Measurements from ENCODE around the gene OAS3. TPM values are rescaled to one million over a fixed set of nuclear protein-coding genes. Genes with fewer than 3 reads are reported as not detected.

OAS3 gene
- total RNA-seq, 1 experiment from 2014 or later = 1.2 TPM

DNA sequence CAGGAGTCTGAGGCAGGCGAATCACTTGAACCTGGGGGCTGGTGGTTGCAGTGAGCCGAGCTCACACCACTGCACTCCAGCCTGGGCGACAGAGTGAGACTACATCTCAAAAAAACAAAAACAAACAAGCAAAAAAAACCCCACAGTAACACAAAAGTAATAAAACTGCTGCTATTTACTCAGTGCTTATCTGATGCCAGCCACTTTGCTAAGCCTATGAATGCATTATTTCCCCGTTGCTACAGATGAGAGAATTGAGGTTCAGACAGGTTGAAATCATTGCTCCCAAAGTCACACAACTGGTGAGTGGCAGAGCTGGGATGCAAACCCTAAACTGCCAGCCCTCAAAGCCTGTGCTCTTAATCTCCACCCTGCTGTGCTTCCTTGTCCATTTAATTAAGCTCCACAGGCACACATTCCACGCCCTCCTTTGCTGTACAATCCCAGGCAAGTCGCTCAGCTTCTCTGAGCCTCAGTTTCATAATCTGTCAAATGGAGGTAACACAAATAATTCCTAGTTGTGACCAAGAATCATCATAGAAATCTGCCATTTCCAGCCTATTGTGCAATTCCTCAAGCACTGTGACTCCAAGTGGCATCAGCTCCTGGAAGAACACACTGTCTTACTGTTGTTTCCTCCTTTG is 5.7 kb upstream of the OAS3 start:
- no peak overlapping the region for H3K4me3 Mint-ChIP-seq
- ChIA-PET CTCF (interaction anchor here (1.0 to 1.4 kb wide), 3 partner anchors 32 to 155 kb away, joined by 3 to 7 read pairs (median 4); no protein-coding TSS in a partner anchor), POLR2A (no interaction called here)
- DNase-seq (ENCODE audit: low spot score) (no peak), ATAC-seq (peak; percentile 86)
- peaks cover 9% of the 10 kb centered on the region for H3K4me1 Mint-ChIP-seq
- H3K9me3 Mint-ChIP-seq = peaks cover 10% of the 10 kb centered on the region
- H3K27ac Mint-ChIP-seq = no peak overlapping the region
- TF ChIP-seq, protein P1, sequence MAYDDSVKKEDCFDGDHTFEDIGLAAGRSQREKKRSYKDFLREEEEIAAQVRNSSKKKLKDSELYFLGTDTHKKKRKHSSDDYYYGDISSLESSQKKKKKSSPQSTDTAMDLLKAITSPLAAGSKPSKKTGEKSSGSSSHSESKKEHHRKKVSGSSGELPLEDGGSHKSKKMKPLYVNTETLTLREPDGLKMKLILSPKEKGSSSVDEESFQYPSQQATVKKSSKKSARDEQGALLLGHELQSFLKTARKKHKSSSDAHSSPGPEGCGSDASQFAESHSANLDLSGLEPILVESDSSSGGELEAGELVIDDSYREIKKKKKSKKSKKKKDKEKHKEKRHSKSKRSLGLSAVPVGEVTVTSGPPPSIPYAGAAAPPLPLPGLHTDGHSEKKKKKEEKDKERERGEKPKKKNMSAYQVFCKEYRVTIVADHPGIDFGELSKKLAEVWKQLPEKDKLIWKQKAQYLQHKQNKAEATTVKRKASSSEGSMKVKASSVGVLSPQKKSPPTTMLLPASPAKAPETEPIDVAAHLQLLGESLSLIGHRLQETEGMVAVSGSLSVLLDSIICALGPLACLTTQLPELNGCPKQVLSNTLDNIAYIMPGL (CRISPR knock-in tag; IDR thresholded peaks at IDR 0.05) = no peak
- peak; percentile 93 for TF ChIP-seq GTF2I (CRISPR knock-in tag; conservative IDR thresholded peaks at IDR 0.05)
- H3K27me3 Mint-ChIP-seq (ENCODE audit: low read depth) = peaks cover 9% of the 10 kb centered on the region
- H3K36me3 Mint-ChIP-seq = peaks cover 3% of the 10 kb centered on the region

DNA sequence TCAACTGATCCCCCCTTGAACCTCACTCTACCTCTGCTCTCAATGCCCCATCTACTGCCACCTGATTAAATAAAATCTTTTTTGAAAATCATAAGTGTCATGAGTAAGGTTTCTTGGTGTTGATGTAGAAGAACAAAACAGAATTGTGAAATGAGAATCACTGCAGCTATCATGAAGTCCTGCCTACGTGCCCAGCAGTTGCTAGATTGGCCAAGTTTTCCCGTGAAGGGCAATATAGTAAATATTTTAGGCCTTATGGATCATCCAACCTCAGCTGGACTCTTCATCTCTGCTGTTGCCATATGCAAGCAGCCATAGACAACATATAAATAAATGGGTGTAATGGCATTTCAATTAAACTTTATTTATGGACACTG is 5.2 kb upstream of the OAS3 start:
- H3K36me3 Mint-ChIP-seq = no peaks in the 10 kb centered on the region
- ATAC-seq (no peak), DNase-seq (ENCODE audit: low spot score) (no peak)
- peaks cover 13% of the 10 kb centered on the region for H3K4me1 Mint-ChIP-seq
- no peak overlapping the region for H3K4me3 Mint-ChIP-seq
- peaks cover 9% of the 10 kb centered on the region for H3K27me3 Mint-ChIP-seq (ENCODE audit: low read depth)
- POLR2A ChIA-PET = no interaction called here
- TF ChIP-seq GTF2I (CRISPR knock-in tag; conservative IDR thresholded peaks at IDR 0.05) = no peak
- no peak for TF ChIP-seq JAZF1 (CRISPR knock-in tag; IDR thresholded peaks at IDR 0.05)
- TF ChIP-seq NFATC4 (CRISPR knock-in tag; IDR thresholded peaks at IDR 0.05) = no peak
- no peak for TF ChIP-seq NR3C1 (CRISPR knock-in tag; conservative IDR thresholded peaks at IDR 0.05; ENCODE audit: low read depth)
- no peak for TF ChIP-seq SOX15 (CRISPR knock-in tag; IDR thresholded peaks at IDR 0.05)
- TF ChIP-seq, protein P2, sequence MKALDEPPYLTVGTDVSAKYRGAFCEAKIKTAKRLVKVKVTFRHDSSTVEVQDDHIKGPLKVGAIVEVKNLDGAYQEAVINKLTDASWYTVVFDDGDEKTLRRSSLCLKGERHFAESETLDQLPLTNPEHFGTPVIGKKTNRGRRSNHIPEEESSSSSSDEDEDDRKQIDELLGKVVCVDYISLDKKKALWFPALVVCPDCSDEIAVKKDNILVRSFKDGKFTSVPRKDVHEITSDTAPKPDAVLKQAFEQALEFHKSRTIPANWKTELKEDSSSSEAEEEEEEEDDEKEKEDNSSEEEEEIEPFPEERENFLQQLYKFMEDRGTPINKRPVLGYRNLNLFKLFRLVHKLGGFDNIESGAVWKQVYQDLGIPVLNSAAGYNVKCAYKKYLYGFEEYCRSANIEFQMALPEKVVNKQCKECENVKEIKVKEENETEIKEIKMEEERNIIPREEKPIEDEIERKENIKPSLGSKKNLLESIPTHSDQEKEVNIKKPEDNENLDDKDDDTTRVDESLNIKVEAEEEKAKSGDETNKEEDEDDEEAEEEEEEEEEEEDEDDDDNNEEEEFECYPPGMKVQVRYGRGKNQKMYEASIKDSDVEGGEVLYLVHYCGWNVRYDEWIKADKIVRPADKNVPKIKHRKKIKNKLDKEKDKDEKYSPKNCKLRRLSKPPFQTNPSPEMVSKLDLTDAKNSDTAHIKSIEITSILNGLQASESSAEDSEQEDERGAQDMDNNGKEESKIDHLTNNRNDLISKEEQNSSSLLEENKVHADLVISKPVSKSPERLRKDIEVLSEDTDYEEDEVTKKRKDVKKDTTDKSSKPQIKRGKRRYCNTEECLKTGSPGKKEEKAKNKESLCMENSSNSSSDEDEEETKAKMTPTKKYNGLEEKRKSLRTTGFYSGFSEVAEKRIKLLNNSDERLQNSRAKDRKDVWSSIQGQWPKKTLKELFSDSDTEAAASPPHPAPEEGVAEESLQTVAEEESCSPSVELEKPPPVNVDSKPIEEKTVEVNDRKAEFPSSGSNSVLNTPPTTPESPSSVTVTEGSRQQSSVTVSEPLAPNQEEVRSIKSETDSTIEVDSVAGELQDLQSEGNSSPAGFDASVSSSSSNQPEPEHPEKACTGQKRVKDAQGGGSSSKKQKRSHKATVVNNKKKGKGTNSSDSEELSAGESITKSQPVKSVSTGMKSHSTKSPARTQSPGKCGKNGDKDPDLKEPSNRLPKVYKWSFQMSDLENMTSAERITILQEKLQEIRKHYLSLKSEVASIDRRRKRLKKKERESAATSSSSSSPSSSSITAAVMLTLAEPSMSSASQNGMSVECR (CRISPR knock-in tag; IDR thresholded peaks at IDR 0.05; ENCODE audit: borderline replicate concordance) = no peak
- no peak for TF ChIP-seq ZNF263 (CRISPR knock-in tag; IDR thresholded peaks at IDR 0.05; ENCODE audit: low read depth)
- no peak for TF ChIP-seq ZNF671 (CRISPR knock-in tag; IDR thresholded peaks at IDR 0.05)
- TF ChIP-seq, protein P3, sequence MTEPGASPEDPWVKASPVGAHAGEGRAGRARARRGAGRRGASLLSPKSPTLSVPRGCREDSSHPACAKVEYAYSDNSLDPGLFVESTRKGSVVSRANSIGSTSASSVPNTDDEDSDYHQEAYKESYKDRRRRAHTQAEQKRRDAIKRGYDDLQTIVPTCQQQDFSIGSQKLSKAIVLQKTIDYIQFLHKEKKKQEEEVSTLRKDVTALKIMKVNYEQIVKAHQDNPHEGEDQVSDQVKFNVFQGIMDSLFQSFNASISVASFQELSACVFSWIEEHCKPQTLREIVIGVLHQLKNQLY (CRISPR knock-in tag; IDR thresholded peaks at IDR 0.05) = no peak
- TF ChIP-seq NR2C2 (CRISPR knock-in tag; IDR thresholded peaks at IDR 0.05) = no peak
- TF ChIP-seq ETV6 (CRISPR knock-in tag; IDR thresholded peaks at IDR 0.05) = no peak
- no peak for TF ChIP-seq SMAD4 (CRISPR knock-in tag; IDR thresholded peaks at IDR 0.05)
- TF ChIP-seq, protein P4, sequence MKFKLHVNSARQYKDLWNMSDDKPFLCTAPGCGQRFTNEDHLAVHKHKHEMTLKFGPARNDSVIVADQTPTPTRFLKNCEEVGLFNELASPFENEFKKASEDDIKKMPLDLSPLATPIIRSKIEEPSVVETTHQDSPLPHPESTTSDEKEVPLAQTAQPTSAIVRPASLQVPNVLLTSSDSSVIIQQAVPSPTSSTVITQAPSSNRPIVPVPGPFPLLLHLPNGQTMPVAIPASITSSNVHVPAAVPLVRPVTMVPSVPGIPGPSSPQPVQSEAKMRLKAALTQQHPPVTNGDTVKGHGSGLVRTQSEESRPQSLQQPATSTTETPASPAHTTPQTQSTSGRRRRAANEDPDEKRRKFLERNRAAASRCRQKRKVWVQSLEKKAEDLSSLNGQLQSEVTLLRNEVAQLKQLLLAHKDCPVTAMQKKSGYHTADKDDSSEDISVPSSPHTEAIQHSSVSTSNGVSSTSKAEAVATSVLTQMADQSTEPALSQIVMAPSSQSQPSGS (CRISPR knock-in tag; IDR thresholded peaks at IDR 0.05; ENCODE audit: borderline replicate concordance, low read depth) = no peak
- TF ChIP-seq, protein P1 (CRISPR knock-in tag; IDR thresholded peaks at IDR 0.05) = no peak
- TF ChIP-seq, protein P5, sequence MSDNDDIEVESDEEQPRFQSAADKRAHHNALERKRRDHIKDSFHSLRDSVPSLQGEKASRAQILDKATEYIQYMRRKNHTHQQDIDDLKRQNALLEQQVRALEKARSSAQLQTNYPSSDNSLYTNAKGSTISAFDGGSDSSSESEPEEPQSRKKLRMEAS (CRISPR knock-in tag; IDR thresholded peaks at IDR 0.05) = no peak
- TF ChIP-seq, protein P6, sequence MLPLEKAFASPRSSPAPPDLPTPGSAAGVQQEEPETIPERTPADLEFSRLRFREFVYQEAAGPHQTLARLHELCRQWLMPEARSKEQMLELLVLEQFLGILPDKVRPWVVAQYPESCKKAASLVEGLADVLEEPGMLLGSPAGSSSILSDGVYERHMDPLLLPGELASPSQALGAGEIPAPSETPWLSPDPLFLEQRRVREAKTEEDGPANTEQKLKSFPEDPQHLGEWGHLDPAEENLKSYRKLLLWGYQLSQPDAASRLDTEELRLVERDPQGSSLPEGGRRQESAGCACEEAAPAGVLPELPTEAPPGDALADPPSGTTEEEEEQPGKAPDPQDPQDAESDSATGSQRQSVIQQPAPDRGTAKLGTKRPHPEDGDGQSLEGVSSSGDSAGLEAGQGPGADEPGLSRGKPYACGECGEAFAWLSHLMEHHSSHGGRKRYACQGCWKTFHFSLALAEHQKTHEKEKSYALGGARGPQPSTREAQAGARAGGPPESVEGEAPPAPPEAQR (CRISPR knock-in tag; IDR thresholded peaks at IDR 0.05) = no peak
- no peak for TF ChIP-seq FOXJ3 (CRISPR knock-in tag; IDR thresholded peaks at IDR 0.05; ENCODE audit: borderline replicate concordance)
- TF ChIP-seq, protein P7, sequence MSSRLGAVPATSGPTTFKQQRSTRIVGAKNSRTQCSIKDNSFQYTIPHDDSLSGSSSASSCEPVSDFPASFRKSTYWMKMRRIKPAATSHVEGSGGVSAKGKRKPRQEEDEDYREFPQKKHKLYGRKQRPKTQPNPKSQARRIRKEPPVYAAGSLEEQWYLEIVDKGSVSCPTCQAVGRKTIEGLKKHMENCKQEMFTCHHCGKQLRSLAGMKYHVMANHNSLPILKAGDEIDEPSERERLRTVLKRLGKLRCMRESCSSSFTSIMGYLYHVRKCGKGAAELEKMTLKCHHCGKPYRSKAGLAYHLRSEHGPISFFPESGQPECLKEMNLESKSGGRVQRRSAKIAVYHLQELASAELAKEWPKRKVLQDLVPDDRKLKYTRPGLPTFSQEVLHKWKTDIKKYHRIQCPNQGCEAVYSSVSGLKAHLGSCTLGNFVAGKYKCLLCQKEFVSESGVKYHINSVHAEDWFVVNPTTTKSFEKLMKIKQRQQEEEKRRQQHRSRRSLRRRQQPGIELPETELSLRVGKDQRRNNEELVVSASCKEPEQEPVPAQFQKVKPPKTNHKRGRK (CRISPR knock-in tag; IDR thresholded peaks at IDR 0.05; ENCODE audit: borderline replicate concordance) = no peak
- TF ChIP-seq IRF2 (CRISPR knock-in tag; IDR thresholded peaks at IDR 0.05; ENCODE audit: borderline replicate concordance, low read depth) = no peak
- CTCF ChIA-PET = interaction anchor here (1.0 to 1.4 kb wide), 3 partner anchors 33 to 155 kb away, joined by 3 to 7 read pairs (median 4); no protein-coding TSS in a partner anchor
- no peak overlapping the region for H3K27ac Mint-ChIP-seq
- H3K9me3 Mint-ChIP-seq = peaks cover 5% of the 10 kb centered on the region

All from WTC11 (cell line).